Stimulated activated naive CD8-positive, alpha-beta T cell treated with anti-CD3 and anti-CD28 coated beads, Interleukin-15, Interleukin-2, amounts not matched to agents 100 U/mL and 50 U/mL, for 24 hours (primary cell): ENCODE measurements around the gene GFY.
A peak's percentile ranks its signal among the peaks of the same experiment; 100 is the strongest.
"Not testable (repeated sequence)": the region's sequence is repeated elsewhere in the genome, so short reads cannot be mapped to it uniquely, and the experiment has no call there.

ENCODE experiments used
- ATAC-seq: fragments of 150-1000 bp; cut with Tn5 transposase; one replicate; pipeline ENCODE4 v1.10.0; 2021
- DNase-seq: peaks from one replicate; pipeline ENCODE4 v3.0.0; 2021

Gene GFY

DNA sequence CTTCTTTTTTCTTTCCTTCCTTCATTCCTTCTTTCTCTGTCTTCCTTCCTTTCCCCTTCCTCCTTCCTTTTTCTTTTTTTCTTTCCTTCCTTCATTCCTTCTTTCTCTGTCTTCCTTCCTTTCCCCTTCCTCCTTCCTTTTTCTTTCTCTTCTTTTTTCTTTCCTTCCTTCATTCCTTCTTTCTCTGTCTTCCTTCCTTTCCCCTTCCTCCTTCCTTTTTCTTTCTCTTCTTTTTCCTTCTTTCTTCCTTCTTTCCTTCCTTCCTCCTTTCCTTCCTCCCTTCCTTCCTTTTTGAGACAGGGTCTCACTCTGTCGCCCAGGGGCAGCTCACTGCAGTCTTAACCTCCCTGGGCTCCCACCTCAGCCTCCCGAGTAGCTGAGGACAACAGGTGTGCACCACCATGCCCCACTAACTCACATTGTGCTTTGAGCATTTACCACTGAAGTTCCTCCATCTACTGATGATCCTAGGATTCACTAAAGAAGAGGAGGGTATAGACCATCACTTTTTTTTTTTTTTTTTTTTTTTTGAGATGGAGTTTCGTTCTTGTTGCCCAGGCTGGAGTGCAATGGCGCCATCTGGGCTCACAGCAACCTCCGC lies 19.0 kb downstream of the GFY start:
- ATAC-seq, DNase-seq: not testable (repeated sequence)

DNA sequence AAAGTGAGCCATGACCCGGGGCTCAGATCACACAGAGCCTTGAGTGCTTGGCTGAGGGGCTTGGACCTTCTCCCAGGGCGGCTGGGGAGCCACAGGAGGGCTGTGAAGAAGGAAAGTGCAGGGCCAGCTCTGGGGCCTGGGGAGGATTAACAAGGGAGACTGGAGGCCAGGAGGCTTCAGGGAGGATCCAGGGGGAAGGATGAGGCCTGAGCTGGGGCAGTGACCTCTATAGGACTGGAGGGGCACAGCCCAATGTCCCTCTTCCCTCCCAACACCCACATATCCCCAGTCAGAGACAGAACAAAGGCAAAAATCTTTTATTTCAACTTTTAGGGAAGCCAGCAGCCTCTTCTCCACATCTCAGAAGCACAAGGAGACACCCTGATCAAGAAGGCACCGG lies 20.8 kb downstream of the GFY start:
- no peak for DNase-seq
- no peak for ATAC-seq

DNA sequence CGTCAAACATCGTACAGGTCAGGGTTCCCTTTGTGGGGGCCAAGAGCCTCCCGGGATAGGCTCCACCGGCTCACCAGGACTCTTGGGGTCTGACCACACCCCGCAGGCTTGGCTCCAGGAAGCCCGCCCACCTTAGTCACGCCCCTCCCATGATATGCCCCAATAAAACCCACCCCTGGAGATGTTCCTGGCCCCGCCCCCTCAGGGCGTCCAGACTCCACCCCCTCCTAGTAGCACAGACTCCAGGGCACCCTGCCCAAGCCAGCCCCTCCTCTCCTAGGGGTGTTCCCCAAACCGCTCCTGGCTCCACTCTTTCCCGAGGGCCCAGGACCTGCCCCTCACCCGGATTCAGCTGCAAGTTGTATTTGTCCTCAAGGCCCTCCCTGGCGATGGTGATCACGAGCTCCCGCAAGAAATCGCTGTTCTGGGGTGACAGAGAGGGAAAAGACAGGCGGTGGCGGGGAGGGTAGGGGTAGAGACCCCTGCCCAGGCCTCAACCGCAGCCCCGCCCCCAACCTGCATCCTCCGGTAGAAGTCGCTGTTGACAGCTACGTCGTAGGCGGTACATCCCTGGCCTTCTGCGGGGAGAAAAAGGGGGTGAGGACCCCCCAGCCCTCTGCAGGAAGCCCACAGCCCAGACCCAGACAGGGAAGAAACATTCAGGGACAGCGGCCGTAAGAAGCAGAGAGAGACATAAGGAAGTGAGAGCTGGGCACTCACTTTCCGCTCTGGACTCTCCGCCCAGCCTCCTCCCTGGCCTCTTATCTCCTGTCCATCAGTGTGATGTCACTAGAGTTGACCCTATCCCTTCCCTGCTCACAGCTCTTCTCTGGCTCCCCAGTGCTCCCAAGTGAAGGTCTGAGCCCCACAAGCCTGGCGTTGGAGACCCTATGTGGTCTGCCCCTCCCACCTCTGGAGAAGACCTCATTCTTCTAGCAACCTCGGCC lies 22.6 kb downstream of the GFY start:
- no peak for ATAC-seq

DNA sequence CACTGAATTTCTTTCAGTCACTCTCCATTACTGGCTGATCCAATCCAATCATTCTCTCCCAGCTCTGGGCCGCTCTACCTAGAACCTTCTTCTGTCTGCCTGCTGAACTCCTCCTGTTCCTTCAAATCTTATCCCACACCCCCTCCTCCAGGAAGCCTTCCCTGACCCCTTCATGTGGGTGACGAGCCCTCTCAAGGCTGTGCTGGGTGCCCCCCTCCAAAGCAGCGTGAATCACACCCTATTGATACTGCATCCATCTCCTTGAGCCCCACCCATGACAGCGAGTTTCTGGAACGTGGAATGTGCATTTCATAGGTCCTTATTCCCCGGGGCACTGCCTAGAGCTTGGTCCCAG lies 23.2 kb downstream of the GFY start:
- DNase-seq (no peak), ATAC-seq (no peak)

More for the DNA sequence above, 22.6 kb downstream of the GFY start:
- peak; percentile 67 for DNase-seq

DNA sequence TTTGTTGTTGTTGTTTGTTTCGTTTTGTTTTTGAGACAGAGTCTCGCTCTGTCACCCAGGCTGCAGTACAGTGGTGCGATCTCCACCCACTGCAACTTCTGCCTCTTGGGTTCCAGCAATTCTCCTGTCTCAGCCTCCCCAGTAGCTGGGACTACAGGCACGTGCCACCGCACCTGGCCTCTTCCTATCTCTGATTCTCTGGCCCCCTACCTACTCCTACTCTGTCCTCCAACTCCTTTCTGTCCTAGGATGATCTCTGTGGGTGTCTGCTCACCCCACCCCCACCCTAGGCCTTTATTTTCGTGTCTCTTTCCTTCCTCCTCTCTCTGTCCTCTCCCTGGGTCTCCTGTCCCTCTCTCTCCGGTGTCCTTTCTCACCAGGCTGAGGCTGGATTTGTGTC lies 25.2 kb downstream of the GFY start:
- DNase-seq = no peak
- no peak for ATAC-seq

DNA sequence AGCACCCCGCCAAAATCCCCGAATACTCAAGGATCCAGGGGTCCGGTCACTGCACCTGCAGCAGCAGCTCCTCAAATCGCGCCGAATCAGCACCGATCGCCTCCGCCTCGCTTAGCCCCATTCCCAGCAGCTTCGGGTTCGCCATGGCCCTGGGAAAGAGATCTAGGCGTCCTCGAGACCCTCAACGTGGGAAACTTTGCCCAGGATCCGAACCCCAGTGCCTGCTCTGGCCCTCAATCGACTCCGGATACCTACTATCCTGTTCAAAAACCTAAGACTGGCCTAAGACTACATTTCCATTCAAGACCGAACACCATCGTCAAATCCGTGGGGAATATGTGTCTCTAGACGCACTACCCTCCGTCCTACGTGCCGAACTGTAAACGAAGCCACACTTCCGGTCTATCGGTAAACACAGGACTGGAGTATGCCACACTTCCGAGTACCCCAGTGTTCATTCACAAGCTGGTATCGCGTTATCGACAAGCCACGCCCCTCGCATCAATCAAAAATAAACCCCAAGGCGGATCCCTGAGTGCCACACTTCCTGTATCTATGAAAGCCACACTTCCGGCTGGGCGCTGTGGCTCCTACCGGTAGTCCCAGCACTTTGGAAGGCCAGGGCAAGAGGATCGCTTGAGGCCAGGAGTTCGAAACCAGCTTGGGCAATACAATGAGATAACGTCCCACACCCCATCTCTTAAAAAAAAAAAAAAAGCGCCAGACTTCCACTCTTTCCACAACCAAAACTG lies 26.4 kb downstream of the GFY start, which contains the start of gene PIH1D1:
PIH1D1 (minus strand) TSS at position 385 of the 752 bp plus-strand sequence; CDS start at position 145, 240 bp downstream.
- DNase-seq = peak; percentile 93
- peak; percentile 76 for ATAC-seq

DNA sequence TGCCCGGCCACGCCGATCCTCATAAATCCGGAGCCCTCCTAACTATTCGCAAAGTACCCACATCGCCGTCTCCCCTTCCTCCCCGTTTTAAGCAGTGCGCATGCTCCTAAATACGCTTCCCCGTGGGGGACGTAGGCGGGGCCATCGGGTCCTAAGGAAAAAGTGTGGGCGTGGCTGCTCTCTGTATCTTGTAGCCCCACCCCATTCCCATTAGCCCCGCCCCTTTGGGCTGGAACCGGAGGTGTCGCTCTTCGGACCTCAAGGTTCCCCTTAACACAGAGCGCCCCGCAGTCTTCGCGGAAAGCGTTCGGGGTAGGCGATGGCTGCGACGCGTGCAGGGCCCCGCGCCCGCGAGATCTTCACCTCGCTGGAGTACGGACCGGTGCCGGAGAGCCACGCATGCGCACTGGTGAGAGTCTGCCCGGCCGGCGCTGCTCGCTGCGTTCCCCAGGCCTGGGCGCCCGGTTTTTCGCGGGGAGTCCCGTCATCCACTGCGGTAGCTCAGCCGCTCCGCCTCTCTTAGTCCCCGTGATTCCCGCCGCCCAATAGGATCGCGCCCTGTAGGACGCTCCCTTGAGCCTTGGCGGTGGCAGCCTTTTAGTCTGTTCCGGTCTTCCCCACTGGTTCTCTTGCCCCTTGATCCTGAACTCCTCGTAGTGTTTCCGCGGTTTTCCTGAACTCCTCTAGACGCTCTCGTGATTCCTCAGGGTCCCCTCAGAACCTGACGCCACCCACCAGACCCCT lies 28.0 kb downstream of the GFY start, which contains the start of gene ALDH16A1:
ALDH16A1 (plus strand) TSS at position 213 of the 744 bp plus-strand sequence; CDS start at position 320, 107 bp downstream.
- ATAC-seq (peak; percentile 94), DNase-seq (peak; percentile 98)

DNA sequence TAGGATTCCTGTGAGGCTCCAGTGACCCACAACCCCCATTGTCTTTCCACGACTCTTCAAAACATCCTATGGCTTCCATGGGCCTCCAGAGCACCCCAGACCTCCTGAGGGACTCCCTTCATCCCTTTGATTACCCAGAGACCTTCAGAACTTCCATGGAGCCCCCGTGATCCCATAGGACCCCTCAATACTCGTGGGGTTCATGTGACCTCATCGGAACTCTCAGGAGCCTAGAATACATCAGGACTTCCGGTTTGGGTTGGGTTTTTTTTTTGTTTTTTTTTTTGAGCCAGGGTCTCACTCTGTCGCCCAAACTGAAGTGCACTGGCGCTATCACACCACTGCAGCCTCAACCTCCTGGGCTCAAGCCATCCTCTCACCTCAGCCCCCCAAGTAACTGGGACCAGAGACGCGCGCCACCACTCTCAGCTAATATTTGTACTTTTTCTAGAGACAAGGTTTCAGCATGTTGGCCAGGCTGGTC lies 28.6 kb downstream of the GFY start:
- DNase-seq (no peak), ATAC-seq (no peak)

DNA sequence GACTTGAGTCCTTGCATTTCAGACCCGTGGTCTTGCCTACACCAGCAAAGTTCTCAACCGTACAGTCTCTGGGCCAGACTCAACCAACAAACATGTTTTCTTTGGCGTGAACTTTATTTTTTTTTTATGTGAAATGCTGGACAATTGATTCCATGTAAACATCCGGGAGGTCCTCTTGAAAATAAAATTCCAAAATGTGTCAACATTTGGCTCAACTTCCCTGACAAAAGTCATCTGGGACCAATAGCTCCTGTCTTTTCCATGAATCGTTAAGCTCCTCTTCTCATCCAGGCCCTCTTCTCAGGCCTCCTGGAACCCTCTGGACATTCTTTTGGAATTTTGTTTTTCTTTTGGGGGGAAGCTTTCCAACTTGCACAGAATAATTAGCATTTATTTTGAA lies 30.6 kb downstream of the GFY start:
- DNase-seq (no peak), ATAC-seq (no peak)

DNA sequence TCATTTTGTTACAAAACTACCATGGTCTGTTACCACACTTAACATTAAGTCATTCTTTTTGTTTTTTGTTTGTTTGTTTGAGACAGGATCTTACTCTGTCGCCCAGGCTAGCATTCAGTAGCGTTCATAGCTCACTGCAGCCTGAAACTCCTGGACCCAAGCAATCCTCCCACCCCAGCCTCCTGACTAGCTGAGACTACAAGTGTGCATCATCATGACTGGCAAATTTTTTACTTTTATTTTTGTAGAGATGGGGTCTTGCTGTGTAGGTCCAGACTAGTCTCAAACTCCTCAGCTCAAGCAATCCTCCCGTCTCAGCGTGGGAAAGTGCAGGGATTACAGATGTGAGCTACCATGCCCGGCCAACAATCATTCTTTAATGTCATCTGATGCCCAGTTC lies 31.1 kb downstream of the GFY start:
- DNase-seq = no peak
- no peak for ATAC-seq

DNA sequence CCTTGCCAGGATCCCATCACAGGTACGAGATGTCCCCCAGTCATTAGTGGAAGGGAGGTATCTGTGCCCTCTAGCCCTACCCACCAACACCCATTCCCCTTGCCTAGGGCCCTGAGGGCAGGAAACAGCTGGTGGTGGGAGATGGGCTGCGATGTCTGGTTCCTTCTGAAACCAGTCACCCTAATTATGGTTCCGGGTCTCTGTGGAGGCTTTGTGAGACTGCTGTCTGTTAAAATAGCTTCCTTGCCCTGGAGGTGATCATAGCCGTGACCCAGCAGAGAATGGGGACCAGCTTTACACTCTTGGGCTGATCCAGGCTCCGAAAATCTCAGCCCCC lies 33.3 kb downstream of the GFY start:
- ATAC-seq (no peak), DNase-seq (no peak)

DNA sequence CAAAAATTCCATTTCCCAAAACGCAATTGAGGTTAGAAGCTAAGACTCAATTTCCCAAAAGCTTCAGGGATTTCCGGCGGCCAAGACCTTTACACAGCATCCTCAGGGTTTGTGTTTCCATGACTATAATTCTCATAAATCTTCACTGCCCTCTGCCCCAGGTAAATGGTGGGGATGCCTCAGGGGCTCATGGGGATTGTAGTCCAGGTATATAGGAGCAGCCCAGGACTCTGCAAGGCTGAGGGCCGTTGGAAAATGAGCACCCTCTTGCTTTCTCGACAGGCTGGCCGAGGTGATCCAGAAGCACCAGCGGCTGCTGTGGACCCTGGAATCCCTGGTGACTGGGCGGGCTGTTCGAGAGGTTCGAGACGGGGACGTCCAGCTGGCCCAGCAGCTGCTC lies 34.2 kb downstream of the GFY start:
- DNase-seq = no peak
- no peak for ATAC-seq

DNA sequence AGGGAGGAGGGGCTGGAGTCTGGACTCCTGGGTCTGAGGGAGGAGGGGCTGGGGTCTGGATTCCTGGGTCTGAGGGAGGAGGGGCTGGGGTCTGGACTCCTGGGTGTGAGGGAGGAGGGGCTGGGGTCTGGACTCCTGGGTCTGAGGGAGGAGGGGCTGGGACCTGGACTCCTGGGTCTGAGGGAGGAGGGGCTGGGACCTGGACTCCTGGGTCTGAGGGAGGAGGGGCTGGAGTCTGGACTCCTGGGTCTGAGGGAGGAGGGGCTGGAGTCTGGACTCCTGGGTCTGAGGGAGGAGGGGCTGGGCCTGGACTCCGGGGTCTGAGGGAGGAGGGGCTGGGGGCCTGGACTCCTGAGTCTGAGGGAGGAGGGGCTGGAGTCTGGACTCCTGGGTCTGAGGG lies 35.9 kb downstream of the GFY start:
- ATAC-seq, DNase-seq: not testable (repeated sequence)

DNA sequence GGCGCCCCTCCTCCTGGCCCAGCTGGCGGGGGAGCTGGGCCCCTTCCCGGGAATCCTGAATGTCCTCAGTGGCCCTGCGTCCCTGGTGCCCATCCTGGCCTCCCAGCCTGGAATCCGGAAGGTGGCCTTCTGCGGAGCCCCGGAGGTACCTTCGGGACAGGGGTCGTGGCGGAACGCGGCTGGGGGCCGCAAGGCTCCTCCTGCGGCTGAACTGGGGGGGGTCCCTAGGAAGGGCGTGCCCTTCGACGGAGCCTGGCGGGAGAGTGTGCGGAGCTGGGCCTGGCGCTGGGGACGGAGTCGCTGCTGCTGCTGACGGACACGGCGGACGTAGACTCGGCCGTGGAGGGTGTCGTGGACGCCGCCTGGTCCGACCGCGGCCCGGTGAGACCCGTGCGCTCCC lies 36.5 kb downstream of the GFY start:
- DNase-seq (no peak), ATAC-seq (no peak)

DNA sequence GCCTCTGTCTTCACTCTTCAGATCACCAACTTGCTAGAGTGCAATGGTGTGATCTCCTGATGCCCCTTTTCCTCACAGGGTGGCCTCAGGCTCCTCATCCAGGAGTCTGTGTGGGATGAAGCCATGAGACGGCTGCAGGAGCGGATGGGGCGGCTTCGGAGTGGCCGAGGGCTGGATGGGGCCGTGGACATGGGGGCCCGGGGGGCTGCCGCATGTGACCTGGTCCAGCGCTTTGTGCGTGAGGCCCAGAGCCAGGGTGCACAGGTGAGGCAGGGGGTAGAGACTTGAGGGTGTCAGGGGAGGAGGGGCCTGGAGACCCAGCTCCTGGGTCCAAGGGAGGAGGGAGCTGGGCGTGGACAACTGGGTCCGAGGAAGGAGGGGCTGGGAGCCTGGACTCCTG lies 37.3 kb downstream of the GFY start:
- ATAC-seq (no peak), DNase-seq (no peak)

DNA sequence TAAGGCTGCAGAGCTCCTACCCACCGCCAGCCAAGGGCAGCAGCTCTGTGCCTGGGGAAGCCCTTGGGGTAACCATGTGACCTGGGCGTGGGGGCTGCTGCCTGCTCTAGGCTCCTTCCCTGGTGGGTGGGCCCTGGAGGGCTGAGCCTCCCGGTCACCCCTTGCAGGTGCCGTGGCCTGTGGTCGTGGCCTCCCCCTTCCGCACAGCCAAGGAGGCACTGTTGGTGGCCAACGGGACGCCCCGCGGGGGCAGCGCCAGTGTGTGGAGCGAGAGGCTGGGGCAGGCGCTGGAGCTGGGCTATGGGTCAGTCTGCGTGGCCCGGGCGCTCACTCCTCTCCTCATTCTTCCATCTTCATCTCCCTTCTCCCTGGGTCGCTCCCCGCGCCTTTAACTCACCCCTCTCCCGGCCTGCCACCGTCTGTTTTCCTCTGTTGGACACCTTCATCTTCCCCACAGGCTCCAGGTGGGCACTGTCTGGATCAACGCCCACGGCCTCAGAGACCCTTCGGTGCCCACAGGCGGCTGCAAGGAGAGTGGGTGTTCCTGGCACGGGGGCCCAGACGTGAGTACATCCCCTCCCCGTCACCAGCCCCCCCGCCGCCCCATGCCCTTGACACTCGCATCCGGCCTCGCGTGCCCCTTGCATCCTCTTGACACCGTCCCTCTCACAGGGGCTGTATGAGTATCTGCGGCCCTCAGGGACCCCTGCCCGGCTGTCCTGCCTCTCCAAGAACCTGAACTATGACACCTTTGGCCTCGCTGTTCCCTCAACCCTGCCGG lies 39.0 kb downstream of the GFY start:
- ATAC-seq (no peak), DNase-seq (no peak)

DNA sequence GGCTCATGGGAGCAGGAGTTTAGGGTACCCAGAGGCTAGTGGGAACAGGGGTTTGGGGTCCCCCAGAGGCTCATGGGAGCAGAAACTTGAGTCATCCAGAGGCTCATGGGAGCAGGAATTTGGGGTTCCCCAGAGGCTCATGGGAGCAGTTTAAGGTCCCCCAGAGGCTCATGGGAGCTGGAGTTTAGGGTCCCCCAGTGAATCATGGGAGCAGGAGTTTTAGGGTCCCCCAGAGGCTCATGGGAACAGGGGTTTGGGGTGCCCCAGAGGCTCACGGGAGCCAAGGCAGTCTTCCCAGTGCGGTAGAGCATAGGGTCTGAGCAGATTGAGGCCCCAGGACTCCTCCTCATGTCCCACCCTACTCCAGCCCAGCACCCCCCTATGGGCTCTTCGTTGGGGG lies 40.2 kb downstream of the GFY start:
- ATAC-seq (no peak), DNase-seq (no peak)

DNA sequence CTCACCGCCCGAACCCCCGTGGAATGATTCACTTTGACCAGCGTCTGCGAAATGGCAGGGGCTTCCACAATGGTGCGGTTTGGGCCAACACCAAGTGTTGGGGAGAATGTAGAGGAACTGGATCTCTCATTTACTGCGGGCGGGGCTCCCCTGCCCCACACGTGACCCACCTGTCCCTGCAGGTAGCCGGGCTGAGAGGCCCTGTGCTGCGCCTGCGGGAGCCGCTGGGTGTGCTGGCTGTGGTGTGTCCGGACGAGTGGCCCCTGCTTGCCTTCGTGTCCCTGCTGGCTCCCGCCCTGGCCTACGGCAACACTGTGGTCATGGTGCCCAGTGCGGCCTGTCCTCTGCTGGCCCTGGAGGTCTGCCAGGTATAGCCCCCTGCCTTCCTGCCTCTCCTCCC lies 43.0 kb downstream of the GFY start:
- ATAC-seq = no peak
- no peak for DNase-seq

DNA sequence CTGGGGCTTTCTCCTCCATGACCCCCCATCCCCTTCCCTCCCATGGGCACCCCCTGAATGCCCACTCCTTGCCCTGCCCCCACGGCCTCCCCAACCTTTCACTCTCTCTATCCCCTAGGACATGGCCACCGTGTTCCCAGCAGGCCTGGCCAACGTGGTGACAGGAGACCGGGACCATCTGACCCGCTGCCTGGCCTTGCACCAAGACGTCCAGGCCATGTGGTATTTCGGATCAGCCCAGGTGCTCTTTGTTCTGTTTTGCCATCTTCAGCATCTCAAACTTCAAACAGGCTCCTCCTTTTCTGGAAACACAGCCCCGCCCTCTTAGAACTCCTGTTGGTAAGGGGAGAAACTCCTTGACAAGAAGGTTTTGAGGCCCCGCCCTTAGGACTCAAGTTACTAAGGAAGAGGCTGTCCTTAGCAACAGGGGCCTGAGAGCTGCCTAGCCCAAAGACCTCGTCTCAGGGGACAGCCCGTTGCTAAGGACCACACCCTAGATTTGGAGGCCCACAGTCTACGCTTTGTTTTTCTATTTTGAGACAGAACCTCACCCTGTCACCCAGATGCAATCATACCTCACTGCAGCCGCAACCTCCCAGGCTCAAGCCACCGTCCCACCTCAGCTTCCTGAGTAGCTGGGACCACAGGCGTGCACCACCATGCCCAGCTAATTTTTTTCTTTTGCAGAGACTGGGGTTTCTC lies 43.7 kb downstream of the GFY start:
- ATAC-seq = peak; percentile 77
- peak; percentile 74 for DNase-seq

DNA sequence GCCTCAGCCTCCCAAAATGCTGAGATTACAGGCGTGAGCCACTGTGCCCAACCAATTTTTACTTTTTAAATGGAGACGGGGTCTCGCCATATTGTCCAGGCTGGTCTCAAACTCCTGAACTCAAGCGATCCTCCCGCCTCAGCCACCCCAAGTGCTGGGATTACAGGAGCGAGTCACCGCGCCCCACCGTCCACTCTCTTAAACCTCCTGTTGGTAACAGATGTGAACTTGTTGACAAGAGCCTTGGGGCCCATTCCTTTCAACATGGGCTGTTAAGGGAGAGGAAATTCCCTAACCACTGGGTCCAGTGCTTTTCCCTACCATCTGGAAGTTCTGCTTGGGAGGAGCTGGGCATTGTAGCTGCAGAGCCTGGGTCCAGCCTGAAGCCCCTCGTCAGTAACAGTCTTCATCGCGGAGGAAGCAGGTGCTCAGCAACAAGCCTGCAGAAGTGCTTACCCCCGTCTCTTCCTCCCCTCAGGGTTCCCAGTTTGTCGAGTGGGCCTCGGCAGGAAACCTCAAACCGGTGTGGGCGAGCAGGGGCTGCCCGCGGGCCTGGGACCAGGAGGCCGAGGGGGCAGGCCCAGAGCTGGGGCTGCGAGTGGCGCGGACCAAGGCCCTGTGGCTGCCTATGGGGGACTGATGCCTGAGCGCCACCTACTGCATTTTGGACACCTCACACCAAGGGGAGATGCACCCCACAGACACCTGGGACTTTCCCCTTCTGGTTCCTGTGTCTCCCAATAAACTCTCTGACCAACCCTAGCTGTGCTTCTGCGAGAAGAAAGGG lies 44.8 kb downstream of the GFY start:
- DNase-seq (peak; percentile 89), ATAC-seq (peak; percentile 67)
